Hematopoietic multipotent progenitor cell treated with erythropoietin and hydrocortisone succinate and interleukin-3 and kit ligand, for 15 days (in vitro differentiated cells): ENCODE data around the gene LHB.
"Not testable (repeated sequence)": the region's sequence is repeated elsewhere in the genome, so short reads cannot be mapped to it uniquely, and the experiment has no call there.

Experiments used
- DNase-seq: peaks from one replicate; pipeline ENCODE4 v3.0.0-alpha.2; 2015; ENCODE audit warnings: low spot score

Gene LHB

GRCh38 chr19:49017041-49017665 is at the start of gene LHB:
Gene LHB (minus strand): TSS chr19:49017091. CDS start chr19:49017081, 10 bp downstream.
- no peak for DNase-seq

- no peak for DNase-seq
Observed at GRCh38 chr19:49065905-49066512, 49.1 kb upstream of the LHB start.

- DNase-seq: no peak
Observed at GRCh38 chr19:49064768-49065611, 48.1 kb upstream of the LHB start, which contains the start of gene NTF4. Gene NTF4 (minus strand): TSS chr19:49064818. CDS start chr19:49061997, 2,821 bp downstream.

- DNase-seq: no peak
Observed at GRCh38 chr19:49064029-49064629, 47.2 kb upstream of the LHB start.

GRCh38 chr19:49061445-49061844 is 44.6 kb upstream of the LHB start:
- DNase-seq: no peak

- no peak for DNase-seq
Observed at GRCh38 chr19:49061000-49061399, 44.1 kb upstream of the LHB start.

- DNase-seq: no peak
Observed at GRCh38 chr19:49059053-49059452, 42.2 kb upstream of the LHB start.

GRCh38 chr19:49058562-49058961 is 41.7 kb upstream of the LHB start:
- no peak for DNase-seq

GRCh38 chr19:49057636-49058234 is 40.8 kb upstream of the LHB start, which contains the start of gene CGB7:
Gene CGB7 (minus strand): TSS chr19:49057749. CDS start chr19:49055375, 2,374 bp downstream.
- DNase-seq: no peak

GRCh38 chr19:49056902-49057596 is 40.2 kb upstream of the LHB start:
- not testable (repeated sequence) for DNase-seq

- DNase-seq: peak; percentile 30
Observed at GRCh38 chr19:49056101-49056901, 39.4 kb upstream of the LHB start.

GRCh38 chr19:49050376-49051033 is 33.6 kb upstream of the LHB start:
- not testable (repeated sequence) for DNase-seq

GRCh38 chr19:49049834-49050233 is 32.9 kb upstream of the LHB start:
- not testable (repeated sequence) for DNase-seq

GRCh38 chr19:49049011-49049410 is 32.1 kb upstream of the LHB start, which contains the start of gene CGB8:
Gene CGB8 (minus strand): TSS chr19:49049111. CDS start chr19:49048739, 372 bp downstream.
- DNase-seq: not testable (repeated sequence)

- DNase-seq: not testable (repeated sequence)
Observed at GRCh38 chr19:49043548-49043947, 26.7 kb upstream of the LHB start, which contains the start of gene CGB5. Gene CGB5 (plus strand): TSS chr19:49043848. CDS start chr19:49044210, 362 bp downstream.

GRCh38 chr19:49042666-49043065 is 25.8 kb upstream of the LHB start:
- not testable (repeated sequence) for DNase-seq

GRCh38 chr19:49042177-49042576 is 25.3 kb upstream of the LHB start:
- DNase-seq: no peak

GRCh38 chr19:49039736-49040135 is 22.8 kb upstream of the LHB start:
- not testable (repeated sequence) for DNase-seq

- DNase-seq: not testable (repeated sequence)
Observed at GRCh38 chr19:49038557-49039276, 21.8 kb upstream of the LHB start.
